COLO668 (cell line): ENCODE results near the gene CDC42BPG.

Source experiments
- DNase-seq: peaks from one replicate; lab custom pipeline; 2025; ENCODE audit not compliant: unreplicated experiment; lab: John Stamatoyannopoulos, UW

CDC42BPG gene

DNA sequence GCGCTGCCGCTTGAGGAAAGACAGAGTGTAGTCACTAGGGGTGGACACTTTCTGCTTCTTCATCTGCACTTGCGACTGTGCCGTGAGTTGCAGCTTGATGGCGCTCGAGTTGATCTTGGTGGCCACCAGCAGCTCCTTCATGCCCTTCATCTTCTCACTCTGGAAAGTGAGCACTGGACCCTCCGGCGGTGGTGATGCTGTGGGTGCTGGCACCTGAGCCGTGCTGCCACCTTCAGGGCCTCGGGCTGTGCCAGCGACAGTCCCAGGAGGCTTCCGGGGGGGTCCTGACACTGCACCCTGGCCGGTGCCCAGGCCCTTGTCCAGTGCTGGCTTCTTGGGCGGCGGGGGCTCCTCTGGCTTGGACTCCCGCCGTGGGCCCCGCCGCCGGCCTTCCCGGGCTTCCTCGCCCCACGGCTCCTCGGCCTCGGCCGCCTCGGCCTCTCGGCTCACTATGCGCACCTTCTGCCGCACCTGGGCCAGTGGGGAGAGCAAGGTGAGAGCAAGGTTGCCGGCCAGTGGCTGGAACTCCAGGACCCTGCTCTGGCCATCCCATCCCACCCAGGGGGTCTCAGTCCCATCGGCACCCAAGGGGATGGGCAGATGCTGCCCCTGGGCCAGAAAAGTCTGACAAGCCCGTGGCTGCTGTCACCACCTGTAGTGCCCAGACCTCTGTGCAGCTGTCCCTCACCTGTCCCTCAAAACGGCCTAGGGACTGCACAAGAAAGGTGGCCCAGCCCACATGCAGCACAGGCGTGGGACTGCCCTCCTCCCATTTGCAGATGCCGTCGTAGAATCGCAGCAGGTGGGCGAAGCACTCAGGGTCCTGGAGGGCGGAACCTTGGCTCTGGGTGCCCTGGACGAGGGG lies 39.9 kb downstream of the CDC42BPG start:
- no peak for DNase-seq

DNA sequence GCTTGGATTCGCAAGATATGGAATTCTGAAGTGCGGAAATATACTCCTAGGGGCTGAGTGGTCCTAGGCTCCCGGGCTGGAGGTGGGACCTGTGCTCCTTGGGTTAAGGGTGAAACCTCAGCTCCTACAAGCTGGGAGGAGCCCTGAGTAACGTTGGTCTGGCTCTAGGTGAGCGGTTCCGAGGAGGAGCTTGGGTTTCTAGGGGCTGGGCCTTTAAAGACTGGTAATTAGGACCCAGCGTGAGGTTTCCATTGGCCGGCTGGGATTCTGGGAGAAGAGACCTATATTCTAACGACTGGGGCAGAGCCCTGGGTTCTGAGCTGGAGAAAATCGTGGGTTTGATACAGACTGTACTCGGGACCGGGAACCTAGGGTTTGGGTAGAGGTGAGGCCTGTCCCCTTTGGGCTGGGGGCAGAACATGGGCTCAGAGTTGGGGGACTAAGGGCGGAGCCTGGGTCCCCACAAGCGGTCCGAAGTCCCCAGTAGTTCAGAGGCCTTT lies 40.6 kb downstream of the CDC42BPG start:
- no peak for DNase-seq

DNA sequence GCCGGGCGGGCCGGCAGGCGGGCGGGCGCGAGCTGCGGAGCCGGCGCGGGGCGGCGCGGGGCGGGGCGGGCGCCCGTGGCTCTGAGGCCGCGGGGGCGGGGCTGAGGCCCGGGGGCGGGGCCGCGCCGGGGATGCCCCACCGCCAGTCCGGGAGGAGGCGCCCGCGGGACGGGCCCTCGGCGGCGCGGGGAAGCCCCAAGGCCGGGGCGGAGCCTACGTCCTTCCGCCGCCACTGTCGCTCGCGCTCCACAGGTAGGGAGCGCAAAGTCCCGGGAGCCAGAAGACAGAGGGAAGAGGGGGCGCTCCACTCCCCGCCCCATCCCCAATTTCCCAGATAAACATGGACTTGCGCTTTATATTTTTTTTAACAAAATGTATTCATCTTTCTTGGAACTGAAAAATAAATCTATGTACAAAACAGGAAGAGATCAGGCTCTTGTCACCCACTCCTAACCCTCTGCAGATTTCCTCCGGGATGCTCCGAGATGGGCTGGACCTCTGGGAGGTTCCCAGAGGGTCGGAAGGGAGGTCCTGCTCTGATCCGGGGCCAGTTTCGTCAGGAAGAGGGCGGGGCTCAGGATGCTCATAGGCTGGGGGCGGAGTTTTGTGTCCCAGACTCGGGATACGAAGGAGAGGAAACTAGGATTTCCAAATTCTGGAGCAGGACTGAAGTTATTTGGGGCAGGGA lies 41.2 kb downstream of the CDC42BPG start, which contains the start of gene MAP4K2:
TSS of gene MAP4K2 (minus strand) at position 57 of the 688 bp plus-strand sequence. CDS start 65 bp downstream, outside the sequence.
- DNase-seq: peak; percentile 94

DNA sequence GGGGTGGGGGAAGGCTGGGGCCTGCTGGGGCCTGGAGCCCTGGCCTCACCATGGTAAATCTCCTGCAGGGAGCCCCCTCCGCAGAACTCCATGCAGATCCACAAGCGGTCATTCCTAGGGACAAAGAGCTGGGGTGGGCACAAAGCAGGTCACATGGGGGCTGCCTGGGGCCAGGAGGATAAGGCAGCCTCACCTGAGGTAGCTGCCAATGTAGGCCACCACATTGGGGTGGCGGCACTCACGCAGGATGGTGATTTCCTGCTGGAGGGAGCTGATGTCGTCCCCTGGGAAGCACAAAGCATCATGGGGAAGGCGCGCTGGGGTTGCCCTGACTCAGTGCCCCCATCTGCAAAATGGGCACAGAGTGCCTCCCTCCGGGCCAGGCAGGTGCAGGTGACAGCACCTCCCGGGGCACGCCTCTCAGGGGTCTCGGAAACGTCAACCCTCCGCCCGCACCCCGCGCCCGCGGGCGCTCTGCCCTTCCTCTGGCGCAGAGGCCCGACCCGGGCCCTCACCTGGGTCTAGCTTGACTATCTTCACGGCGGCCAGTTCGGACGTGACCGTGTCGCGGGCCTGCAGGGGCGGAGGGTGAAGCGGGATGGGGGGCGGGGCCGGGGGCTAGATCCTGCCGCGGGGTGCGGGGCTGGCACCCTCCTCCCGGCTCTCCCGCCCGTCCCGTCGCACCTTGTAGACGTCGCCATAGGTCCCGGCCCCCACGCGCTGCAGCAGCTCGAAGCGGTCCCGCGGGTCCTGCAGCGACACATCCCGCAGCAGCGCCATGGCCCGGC lies 41.9 kb downstream of the CDC42BPG start:
- DNase-seq: peak; percentile 39

DNA sequence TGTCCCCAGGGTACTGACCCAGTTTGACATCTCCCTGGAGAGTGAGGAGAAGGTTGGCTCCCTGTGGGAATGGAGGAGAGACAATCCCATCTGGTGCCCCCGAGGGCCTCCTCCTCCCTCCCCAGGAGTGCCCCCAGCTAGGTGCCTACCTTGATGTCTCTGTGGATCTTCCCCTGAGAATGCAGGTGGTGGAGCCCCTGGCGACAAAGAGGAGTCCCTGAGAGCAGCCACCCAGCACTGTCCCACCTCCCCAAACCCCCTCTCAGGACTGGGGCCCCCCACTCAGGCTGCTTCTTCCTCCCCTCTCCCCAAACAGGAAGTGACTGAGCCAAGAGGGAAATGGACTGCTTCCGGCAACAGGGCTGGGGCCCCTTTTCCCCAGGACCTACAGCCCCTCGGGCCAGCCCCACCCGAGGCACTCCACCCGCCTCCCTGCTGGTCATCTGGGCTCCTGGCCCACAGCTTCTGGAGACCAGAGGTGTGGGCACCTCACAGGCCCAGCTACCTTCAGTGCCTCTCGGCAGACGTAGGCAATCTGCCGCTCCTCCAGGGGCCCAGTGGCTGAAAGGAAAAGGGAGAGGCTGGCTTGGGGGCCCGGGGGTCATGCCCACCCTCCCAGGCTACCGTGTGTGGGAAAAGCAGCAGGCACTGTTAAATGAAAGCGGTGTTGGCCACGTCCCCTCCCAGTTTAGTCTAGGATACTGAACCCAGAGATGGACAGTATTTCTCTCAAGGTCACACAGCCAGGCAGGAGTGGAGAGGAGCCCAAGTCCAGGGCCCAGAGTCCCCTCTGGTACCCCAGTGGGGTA lies 42.7 kb downstream of the CDC42BPG start:
- DNase-seq: peak; percentile 28

DNA sequence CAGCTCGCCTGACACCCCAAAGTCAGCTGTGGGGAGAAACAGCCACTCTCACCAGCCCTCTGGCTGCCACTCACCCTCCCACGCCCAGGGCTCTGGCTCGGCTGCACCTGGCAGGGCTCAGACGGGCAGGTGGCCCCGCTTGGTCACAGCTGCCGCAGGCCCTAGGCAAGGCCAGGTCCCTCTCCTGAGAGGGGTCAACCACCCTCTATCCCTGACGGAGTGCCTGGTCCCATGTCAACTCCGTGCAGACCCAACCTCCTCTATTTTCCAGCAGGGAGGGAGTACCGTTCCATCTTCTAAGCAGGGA lies 43.3 kb downstream of the CDC42BPG start:
- DNase-seq: peak; percentile 69

DNA sequence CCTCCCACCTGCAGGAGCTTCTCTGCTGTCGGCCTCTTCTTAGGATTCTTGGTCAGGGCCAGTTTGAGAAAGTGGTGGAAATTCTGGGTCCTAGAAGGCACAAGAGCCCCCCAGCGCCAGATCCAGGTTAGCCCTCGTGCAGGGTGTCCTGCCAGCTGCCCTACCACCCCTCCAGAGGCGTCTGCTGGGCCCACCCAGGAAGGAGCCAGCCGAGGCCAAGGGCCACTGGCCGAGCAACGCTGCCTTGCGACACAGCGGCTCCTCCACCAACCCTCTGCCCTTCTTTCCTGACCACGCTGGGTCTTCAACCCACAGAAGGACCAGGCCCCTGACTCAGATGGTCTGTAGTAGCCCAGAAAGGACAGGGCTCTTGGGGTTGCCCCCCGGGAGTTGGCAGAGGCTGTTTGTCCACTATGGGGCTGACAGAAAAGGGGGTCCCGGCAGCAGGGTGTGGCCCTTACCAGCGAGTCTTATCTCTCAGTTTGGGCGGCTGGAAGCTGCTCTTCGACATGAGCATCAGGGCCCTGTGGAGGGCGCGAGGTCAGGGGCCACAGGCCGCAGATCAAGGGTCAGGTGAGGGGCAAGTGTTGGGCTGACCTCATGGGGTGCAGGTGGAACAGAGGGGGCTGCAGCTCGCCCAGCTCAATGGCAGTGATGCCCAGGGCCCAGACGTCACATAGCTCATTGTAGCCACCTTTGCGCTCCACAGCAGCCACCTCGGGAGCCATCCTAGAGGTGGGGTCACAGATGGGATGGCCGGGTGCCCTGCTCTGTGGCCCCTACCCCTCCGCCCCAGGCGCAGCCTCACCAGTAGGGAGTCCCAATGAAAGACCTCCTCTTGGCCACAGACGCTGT lies 43.9 kb downstream of the CDC42BPG start:
- no peak for DNase-seq

DNA sequence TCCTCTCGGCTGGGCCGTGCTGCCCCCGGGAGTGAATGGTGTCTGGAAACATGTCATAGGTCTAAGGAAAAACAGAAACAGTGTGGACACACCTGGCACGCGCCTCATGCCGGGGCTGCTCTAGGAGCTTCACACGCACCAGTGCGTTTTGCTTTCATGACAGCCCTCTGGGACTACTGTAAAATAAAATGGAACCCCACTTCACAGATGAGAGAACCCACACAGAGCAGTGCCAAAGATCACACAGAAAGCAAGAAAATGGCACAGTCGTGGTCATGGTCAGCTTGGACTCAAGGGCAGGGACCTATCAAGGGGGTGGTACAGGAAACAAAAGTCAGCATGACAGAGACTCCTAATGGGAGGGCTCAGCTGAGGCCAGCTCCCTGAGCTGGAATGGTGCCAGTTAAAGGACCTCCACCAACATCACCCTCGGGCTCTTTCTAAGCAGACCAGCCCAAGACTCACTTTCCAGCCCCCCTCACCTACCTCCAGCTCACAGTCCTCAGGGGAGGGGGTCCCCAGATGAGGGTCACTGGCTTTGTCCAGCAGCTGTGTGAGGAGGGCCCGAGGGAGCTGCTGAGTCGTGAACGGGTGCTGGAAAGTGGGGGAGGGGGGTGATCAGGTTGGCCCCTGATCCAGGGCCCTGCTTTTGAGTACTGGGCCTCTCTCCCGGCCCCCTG lies 44.7 kb downstream of the CDC42BPG start:
- peak; percentile 30 for DNase-seq

DNA sequence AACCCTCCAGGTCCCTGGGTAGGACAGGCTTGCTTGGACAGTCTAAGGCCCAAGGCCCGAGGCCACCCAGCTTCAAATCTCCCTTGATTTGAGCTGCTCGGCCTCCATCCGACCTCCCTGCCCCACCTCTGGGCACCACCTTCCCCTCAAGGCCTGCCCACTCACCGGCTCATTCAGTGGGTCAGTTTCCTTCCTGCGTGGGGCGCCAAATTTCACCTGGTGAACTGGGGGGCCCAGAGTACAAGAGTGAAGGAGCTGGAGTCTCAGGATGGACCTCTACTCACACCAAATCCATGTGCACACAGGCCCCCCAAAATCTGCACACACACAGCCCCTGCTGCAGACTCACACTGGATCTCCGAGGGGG lies 45.2 kb downstream of the CDC42BPG start:
- no peak for DNase-seq

DNA sequence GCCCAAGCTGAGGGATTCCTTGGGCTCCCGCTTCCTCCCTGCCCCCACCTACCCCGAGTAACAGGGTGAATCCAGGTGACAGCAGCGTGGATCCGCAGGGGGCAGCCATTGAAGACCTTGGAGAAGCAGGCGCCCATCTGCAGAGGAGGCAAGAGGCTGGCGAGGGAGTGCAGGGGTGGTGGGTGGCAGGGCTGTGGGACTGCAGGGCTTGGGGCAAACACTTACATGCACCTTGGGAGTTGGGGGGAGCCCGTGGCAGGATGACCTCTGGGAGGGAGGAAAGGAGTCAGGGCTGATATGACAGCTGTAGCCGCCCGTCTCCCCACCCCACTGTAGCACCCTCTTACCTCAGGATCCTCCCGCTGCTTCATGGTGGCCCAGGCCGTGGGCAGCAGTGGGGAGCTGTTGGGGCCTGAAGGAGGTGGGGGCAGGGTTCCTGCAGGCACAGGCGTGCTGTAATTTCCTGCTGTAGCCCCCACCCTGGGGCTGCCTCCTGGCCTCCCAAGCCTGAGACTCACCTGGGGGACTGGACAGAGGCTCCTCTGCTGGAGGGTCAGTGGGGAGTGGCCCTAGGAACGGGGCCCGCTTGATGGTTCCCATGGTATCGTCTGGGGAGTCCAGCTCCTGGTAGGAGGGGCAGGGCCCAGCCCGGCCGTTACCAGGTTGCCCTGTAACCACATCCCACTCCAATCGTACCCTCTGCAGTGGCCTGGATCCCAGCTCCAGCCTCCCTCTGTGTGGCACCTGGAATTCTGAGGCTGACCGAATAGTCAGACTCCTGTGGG lies 47.5 kb downstream of the CDC42BPG start:
- DNase-seq: no peak

DNA sequence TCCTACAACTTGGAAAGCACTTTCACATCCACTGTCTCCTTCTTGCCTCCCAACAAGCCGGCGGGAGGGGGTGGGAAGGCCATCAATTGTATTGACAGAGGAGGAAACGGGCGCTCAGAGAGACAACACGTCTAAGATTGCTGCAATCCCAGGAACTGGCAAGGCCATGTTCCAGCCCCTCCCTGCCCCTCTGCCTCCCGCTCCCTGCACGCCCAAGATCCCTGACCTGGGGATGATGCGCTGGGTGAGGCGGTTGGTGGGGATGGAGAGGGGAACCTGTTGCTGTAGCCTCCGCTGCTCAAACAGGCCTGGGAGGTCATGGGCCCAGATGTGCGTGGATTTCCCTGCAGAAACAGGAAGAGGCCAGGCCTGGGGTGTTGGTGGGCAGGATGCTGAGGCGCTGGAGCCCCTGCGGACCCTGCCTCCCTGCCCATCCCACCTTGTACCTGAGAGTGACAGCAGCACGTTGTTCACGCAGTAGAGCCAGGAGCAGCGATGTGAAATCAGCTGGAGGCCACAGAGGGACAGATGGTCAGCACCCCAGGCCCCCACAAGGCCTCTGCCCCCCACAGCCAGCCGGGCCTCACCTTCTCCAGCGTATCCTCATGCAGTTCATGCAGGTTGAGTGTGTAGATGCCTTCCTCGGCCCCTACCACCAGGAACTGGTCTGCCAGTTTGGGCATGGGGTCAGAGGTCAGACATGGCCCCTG lies 48.3 kb downstream of the CDC42BPG start:
- DNase-seq: no peak

DNA sequence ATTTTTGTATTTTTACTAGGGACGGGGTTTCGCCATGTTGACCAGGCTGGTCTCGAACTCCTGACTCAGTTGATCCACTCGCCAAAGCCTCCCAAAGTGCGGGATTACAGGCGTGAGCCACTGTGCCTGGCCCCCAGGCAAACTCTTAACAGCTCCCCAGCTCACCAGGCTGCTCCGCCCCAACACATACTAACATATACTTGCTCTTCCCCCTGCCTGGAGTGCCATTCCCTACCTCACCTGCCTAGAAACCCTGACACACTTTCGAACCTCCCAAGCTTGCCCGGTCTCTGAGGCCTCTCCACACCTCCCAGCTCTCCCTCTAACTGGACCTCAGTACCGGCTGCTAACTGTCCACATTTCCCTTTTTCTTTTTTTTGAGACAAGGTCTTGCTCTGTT lies 49.9 kb downstream of the CDC42BPG start:
- DNase-seq: no peak

DNA sequence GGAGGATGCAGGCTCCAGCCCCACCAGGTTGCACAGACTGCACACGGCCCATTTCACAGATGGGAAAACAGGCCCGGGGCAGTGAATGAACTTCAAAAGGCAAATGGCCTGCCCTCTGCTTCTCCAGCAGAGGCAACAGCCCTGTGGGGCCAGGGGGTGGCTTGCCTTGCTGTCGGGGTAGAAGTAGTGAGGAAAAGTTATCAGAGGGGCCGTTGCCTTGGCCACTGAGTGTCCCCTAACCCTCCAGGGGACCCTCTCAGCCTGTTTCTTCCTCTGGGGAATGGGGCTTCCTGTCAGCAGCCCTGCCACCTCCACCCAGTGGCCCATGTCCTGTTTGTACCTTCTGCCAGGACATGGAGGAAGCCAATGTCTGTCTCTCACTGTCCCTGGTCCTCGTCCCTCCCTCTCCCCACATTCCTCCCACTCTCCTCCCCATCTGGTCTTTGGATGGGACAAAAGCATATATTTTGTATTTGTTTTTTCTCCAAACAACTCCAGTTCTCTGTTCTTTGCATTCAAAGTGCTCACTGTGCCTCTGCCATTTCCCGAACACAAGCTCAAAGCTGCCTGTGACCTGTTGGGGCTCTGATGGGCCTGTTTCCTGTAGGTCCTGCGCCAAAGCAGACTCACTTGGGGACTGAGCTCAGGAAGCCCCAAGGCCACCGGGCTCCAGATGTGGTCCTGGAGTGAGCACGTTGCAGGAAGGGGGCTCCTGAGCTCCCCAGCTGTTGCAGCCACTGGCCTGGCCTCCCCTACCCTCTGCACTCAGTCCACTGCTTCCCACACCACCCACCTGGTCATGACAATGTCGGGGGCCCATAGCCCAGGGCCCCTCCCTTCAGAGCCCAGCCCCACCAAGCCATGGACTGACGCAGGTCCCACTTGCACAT lies 50.9 kb downstream of the CDC42BPG start:
- no peak for DNase-seq

DNA sequence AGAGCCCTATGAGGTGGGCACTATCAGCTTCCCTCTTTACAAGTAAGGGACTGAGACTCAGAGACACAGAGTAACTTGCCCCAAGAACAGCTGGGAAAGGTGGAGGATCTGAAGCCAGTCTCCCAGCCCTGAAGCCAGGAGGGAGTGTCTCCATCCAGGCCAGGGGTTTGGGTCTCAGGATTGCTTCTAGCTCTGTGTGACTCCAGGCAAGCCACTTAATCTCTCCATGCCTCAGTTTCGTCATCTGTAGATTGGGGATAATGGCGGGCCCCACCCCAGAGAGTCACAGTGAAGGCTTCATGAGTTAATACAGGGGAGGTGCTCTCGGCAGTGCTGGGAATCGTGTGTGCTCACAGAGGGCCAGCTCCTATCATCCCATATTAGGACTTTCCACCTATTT lies 52.0 kb downstream of the CDC42BPG start:
- no peak for DNase-seq

DNA sequence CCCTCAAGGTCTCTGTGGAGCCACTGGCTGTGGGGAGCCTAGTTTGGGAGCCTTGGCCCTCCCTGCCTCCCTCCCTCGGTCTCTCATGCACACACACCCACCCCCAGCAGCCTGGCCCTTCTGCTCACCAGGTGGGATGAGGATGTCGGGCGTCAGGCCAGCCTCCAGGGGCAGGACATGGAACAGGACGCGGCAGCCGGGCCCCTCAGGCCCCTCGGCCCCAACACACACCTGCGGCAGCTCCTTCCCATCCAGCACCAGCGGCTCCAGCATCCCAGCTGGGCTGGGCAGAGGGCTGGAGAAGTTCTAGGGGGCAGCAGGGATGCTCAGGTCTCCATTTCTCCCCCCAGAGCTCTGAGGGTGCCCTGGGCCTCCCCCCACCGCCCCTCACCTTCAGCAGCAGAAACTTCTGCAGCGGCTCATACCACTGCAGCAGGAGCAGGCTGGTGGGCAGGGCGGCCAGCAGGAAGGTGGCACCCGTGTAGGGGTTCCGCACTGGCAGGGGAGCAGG lies 52.6 kb downstream of the CDC42BPG start:
- no peak for DNase-seq

DNA sequence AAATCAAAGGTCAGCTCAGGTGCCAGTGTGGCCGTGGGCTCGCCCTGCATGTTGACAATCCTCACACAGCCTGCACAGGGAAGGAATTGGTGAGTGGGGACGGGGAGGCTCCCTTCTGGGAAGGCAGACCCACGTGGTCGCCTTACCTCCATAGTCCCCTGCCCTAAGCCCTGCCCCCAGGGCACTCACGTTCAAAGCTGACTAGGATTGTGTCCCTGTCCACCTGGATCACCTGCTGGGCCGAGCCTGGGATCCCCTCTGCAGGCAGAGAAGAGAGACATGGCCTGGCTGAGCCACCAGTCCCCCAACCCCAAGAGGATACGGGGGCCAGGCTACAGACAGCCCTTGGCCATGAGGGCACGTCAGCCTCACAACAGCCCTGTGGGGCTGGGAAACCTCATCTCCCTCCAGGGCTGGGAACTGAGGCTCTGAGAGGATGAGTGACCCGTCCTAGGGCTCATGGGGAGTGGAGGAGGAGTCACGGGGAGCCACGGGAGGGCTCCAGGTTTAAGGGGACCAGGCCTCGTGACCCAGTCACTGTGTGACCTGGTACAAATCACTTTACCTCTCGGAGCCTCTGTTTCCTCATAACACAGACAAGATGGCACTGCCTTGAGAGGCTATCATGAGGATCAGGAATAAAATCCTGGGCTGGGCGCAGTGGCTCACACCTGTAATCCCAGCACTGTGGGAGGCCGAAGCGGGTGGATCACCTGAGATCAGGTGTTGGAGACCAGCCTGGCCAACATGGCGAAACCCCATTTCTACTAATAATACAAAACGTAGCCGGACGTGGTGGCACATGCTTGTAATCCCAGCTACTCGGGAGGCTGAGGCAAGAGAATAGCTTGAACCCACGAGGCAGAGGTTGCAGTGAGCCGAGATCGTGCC lies 54.0 kb downstream of the CDC42BPG start:
- DNase-seq: no peak
